DMS 273 treated with DMSO at 0.1 percent for 48 hours (cell line): ENCODE results near the gene MOV10L1.

ENCODE experiments used
- DNase-seq: peaks from one replicate; lab custom pipeline; 2025; lab: John Stamatoyannopoulos, UW

The MOV10L1 gene

GRCh38 chr22:50089682-50090411 is at the start of gene MOV10L1:
Gene MOV10L1, plus strand, starts transcription at chr22:50090006. Its CDS starts 83 bp downstream, at chr22:50090089.
- DNase-seq, result no peak

GRCh38 chr22:50040717-50041116 is 49.1 kb upstream of the MOV10L1 start:
- no peak for DNase-seq

GRCh38 chr22:50041361-50042065 is 48.3 kb upstream of the MOV10L1 start:
- DNase-seq, result no peak

- no peak for DNase-seq
Observed at GRCh38 chr22:50044485-50045118, 45.2 kb upstream of the MOV10L1 start.

GRCh38 chr22:50045211-50046018 is 44.4 kb upstream of the MOV10L1 start:
- DNase-seq, result no peak

- no peak for DNase-seq
Observed at GRCh38 chr22:50046019-50046415, 43.8 kb upstream of the MOV10L1 start.

GRCh38 chr22:50046481-50047245 is 43.1 kb upstream of the MOV10L1 start:
- no peak for DNase-seq

- DNase-seq, result no peak
Observed at GRCh38 chr22:50047346-50047745, 42.5 kb upstream of the MOV10L1 start.

- no peak for DNase-seq
Observed at GRCh38 chr22:50048061-50048765, 41.6 kb upstream of the MOV10L1 start.

GRCh38 chr22:50048836-50049235 is 41.0 kb upstream of the MOV10L1 start:
- no peak for DNase-seq

GRCh38 chr22:50049299-50050195 is 40.3 kb upstream of the MOV10L1 start:
- DNase-seq, result no peak

GRCh38 chr22:50051930-50052329 is 37.9 kb upstream of the MOV10L1 start:
- DNase-seq, result no peak

- DNase-seq, result no peak
Observed at GRCh38 chr22:50053861-50054260, 35.9 kb upstream of the MOV10L1 start.

GRCh38 chr22:50056214-50056972 is 33.4 kb upstream of the MOV10L1 start:
- DNase-seq, result no peak

- no peak for DNase-seq
Observed at GRCh38 chr22:50057278-50058060, 32.3 kb upstream of the MOV10L1 start.

GRCh38 chr22:50058061-50058905 is 31.5 kb upstream of the MOV10L1 start, which contains the start of gene TTLL8:
Gene TTLL8, minus strand, starts transcription at chr22:50058298.
- no peak for DNase-seq
